HL-60 (cell line): Measurements from ENCODE around the gene CD69.
"Not testable (repeated sequence)": the region's sequence is repeated elsewhere in the genome, so short reads cannot be mapped to it uniquely, and the experiment has no call there.

Experiments
- CTCF ChIP-seq: IDR thresholded peaks from one replicate; pipeline ENCODE4 v1.5.1; 2011; ENCODE audit warnings: low read length, control low read depth, inconsistent platforms; ENCODE audit not compliant: insufficient read depth
- POLR2AphosphoS5 ChIP-seq: IDR thresholded peaks from 2 replicates; pipeline ENCODE4 v1.6.1; 2012; ENCODE audit warnings: low read depth
- SPI1 ChIP-seq: IDR thresholded peaks from 2 replicates; pipeline ENCODE4 v1.6.1; 2012; ENCODE audit warnings: low read depth, mild to moderate bottlenecking, borderline replicate concordance

- TF ChIP-seq POLR2AphosphoS5, CTCF, SPI1: not testable (repeated sequence)
These were observed 47.6 kb downstream of the CD69 start for GRCh38 chr12:9713032-9713558.
